ENCODE data around the gene TRAF3IP1.
"Not testable (repeated sequence)": the region's sequence is repeated elsewhere in the genome, so short reads cannot be mapped to it uniquely, and the experiment has no call there.

DNA sequence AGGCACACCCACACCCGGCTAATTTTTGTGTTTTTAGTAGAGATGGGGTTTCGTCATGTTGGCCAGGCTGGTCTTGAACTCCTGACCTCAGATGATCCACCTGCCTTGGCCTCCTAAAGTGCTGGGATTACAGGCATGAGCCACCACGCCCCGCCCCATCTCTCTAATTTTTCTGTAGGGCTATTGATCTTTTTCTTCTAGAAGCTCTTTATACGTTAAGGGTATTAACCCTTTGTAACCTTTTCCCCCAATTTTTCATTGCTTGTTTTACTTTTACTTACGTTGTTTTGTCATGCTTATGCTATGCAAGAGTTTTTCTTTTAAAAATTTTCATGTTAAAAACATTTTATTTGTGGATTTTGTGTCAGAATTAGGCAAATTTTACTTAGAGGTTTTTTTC is 121.9 kb downstream of the TRAF3IP1 start:
- TF ChIP-seq RXRA (IDR thresholded peaks at IDR 0.05) = peak in 1 of 2 donors; percentile 74
- TF ChIP-seq NR2F2 (IDR thresholded peaks at IDR 0.05); RAD21 (IDR thresholded peaks at IDR 0.05); GABPA (IDR thresholded peaks at IDR 0.05 in 1 of 2, conservative IDR thresholded peaks at IDR 0.05 in 1 of 2); TAF1 (conservative IDR thresholded peaks at IDR 0.05); YY1 (IDR thresholded peaks at IDR 0.05): not testable (repeated sequence)
- TF ChIP-seq, protein P1, sequence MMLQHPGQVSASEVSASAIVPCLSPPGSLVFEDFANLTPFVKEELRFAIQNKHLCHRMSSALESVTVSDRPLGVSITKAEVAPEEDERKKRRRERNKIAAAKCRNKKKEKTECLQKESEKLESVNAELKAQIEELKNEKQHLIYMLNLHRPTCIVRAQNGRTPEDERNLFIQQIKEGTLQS (IDR thresholded peaks at IDR 0.05) = not testable (repeated sequence)
- TF ChIP-seq, protein P2, sequence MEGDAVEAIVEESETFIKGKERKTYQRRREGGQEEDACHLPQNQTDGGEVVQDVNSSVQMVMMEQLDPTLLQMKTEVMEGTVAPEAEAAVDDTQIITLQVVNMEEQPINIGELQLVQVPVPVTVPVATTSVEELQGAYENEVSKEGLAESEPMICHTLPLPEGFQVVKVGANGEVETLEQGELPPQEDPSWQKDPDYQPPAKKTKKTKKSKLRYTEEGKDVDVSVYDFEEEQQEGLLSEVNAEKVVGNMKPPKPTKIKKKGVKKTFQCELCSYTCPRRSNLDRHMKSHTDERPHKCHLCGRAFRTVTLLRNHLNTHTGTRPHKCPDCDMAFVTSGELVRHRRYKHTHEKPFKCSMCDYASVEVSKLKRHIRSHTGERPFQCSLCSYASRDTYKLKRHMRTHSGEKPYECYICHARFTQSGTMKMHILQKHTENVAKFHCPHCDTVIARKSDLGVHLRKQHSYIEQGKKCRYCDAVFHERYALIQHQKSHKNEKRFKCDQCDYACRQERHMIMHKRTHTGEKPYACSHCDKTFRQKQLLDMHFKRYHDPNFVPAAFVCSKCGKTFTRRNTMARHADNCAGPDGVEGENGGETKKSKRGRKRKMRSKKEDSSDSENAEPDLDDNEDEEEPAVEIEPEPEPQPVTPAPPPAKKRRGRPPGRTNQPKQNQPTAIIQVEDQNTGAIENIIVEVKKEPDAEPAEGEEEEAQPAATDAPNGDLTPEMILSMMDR (IDR thresholded peaks at IDR 0.05; ENCODE audit: low read depth, low read length, missing input control) = not testable (repeated sequence)
- TF ChIP-seq, protein P3, sequence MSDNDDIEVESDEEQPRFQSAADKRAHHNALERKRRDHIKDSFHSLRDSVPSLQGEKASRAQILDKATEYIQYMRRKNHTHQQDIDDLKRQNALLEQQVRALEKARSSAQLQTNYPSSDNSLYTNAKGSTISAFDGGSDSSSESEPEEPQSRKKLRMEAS (IDR thresholded peaks at IDR 0.05) = not testable (repeated sequence)
- TF ChIP-seq, protein P4, sequence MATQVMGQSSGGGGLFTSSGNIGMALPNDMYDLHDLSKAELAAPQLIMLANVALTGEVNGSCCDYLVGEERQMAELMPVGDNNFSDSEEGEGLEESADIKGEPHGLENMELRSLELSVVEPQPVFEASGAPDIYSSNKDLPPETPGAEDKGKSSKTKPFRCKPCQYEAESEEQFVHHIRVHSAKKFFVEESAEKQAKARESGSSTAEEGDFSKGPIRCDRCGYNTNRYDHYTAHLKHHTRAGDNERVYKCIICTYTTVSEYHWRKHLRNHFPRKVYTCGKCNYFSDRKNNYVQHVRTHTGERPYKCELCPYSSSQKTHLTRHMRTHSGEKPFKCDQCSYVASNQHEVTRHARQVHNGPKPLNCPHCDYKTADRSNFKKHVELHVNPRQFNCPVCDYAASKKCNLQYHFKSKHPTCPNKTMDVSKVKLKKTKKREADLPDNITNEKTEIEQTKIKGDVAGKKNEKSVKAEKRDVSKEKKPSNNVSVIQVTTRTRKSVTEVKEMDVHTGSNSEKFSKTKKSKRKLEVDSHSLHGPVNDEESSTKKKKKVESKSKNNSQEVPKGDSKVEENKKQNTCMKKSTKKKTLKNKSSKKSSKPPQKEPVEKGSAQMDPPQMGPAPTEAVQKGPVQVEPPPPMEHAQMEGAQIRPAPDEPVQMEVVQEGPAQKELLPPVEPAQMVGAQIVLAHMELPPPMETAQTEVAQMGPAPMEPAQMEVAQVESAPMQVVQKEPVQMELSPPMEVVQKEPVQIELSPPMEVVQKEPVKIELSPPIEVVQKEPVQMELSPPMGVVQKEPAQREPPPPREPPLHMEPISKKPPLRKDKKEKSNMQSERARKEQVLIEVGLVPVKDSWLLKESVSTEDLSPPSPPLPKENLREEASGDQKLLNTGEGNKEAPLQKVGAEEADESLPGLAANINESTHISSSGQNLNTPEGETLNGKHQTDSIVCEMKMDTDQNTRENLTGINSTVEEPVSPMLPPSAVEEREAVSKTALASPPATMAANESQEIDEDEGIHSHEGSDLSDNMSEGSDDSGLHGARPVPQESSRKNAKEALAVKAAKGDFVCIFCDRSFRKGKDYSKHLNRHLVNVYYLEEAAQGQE (IDR thresholded peaks at IDR 0.05) = not testable (repeated sequence)
- TF ChIP-seq, protein P5, sequence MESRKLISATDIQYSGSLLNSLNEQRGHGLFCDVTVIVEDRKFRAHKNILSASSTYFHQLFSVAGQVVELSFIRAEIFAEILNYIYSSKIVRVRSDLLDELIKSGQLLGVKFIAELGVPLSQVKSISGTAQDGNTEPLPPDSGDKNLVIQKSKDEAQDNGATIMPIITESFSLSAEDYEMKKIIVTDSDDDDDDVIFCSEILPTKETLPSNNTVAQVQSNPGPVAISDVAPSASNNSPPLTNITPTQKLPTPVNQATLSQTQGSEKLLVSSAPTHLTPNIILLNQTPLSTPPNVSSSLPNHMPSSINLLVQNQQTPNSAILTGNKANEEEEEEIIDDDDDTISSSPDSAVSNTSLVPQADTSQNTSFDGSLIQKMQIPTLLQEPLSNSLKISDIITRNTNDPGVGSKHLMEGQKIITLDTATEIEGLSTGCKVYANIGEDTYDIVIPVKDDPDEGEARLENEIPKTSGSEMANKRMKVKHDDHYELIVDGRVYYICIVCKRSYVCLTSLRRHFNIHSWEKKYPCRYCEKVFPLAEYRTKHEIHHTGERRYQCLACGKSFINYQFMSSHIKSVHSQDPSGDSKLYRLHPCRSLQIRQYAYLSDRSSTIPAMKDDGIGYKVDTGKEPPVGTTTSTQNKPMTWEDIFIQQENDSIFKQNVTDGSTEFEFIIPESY (IDR thresholded peaks at IDR 0.05) = not testable (repeated sequence)

All from liver (tissue), 3 donors.